ENCODE results near the gene SYT2.

DNA sequence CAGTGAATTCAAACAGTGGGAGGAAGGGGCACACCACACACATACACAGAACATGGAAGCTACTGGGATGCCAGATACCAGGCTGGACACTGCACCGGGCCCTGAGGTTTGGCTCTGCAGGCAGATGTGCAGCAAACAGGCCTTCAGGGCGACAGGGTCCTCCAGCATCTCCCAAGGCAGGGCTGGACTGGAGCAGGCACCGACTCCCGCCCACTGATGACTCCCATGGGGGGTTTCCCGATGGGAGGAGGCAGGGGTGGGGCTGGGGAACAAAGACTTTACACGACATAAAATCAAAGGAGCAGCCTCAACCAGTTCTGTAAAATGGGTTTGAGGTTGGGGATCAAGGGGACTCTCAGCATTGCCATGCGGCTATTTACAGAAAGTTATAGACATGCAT is 118.1 kb downstream of the SYT2 start:
- no peak for TF ChIP-seq POLR2AphosphoS5 (IDR thresholded peaks at IDR 0.05; ENCODE audit: low read depth, low read length)
- TF ChIP-seq POLR2A (IDR thresholded peaks at IDR 0.05; ENCODE audit: low read depth, low read length), result no peak
- no peak for TF ChIP-seq SPI1 (IDR thresholded peaks at IDR 0.05; ENCODE audit: low read depth, low read length)
- TF ChIP-seq TAF1 (IDR thresholded peaks at IDR 0.05; ENCODE audit: low read depth, low read length), result no peak

Data from GM12891 (cell line).